ENCODE measurements around the gene CDRT15.

- no peak for TF ChIP-seq CREM (CRISPR knock-in tag; IDR thresholded peaks at IDR 0.05)
- TF ChIP-seq CTCF (IDR thresholded peaks at IDR 0.05): no peak
- TF ChIP-seq FOXJ3 (CRISPR knock-in tag; IDR thresholded peaks at IDR 0.05; ENCODE audit: borderline replicate concordance): no peak
Measured at GRCh38 chr17:14199601-14200000, 37.1 kb downstream of the CDRT15 start.

Data from WTC11 (cell line).